HG03571 (cell line): ENCODE results near the gene TMEM240.
A peak's percentile ranks its signal among the peaks of the same experiment; 100 is the strongest.

Source experiments
- ATAC-seq: cut with Tn5 transposase; IDR thresholded peaks from one replicate; pipeline ENCODE4 v1.9.1; 2021; ENCODE audit not compliant: unreplicated experiment

TMEM240 gene

GRCh38 chr1:1540090-1540817, at the start of gene TMEM240:
Gene TMEM240, minus strand, starts transcription at chr1:1540624. Its CDS starts 278 bp downstream, at chr1:1540346.
- no peak for ATAC-seq

- no peak for ATAC-seq
These were observed 43.1 kb upstream of the TMEM240 start for GRCh38 chr1:1583347-1584010.

GRCh38 chr1:1582585-1583346, 42.3 kb upstream of the TMEM240 start:
- no peak for ATAC-seq

GRCh38 chr1:1578371-1578940, 38.0 kb upstream of the TMEM240 start:
- no peak for ATAC-seq

- ATAC-seq: no peak
These were observed 37.1 kb upstream of the TMEM240 start for GRCh38 chr1:1577367-1578011.

GRCh38 chr1:1574721-1575537, 34.5 kb upstream of the TMEM240 start, which contains the start of gene SSU72:
Gene SSU72, minus strand, starts transcription at chr1:1574863. Its CDS starts 306 bp downstream, at chr1:1574557.
- peak; percentile 73 for ATAC-seq

GRCh38 chr1:1573843-1574720, 33.7 kb upstream of the TMEM240 start:
- ATAC-seq: peak; percentile 50

GRCh38 chr1:1569341-1569740, 28.9 kb upstream of the TMEM240 start:
- ATAC-seq: no peak

- no peak for ATAC-seq
These were observed 27.5 kb upstream of the TMEM240 start for GRCh38 chr1:1567891-1568291.

- ATAC-seq: no peak
These were observed 26.9 kb upstream of the TMEM240 start for GRCh38 chr1:1567152-1567875.

- no peak for ATAC-seq
These were observed 24.9 kb upstream of the TMEM240 start for GRCh38 chr1:1565340-1565739.

GRCh38 chr1:1564268-1564667, 23.8 kb upstream of the TMEM240 start:
- ATAC-seq: no peak

- no peak for ATAC-seq
These were observed 23.3 kb upstream of the TMEM240 start for GRCh38 chr1:1563688-1564087.

GRCh38 chr1:1562556-1563195, 22.3 kb upstream of the TMEM240 start:
- no peak for ATAC-seq

- ATAC-seq: no peak
These were observed 21.5 kb upstream of the TMEM240 start for GRCh38 chr1:1561801-1562470.

GRCh38 chr1:1560178-1560577, 19.8 kb upstream of the TMEM240 start:
- ATAC-seq: no peak

GRCh38 chr1:1559066-1559465, 18.6 kb upstream of the TMEM240 start:
- no peak for ATAC-seq
